Thyroid gland (tissue), 4 donors: Measurements from ENCODE around the gene SNURF.

ENCODE experiments used
- CTCF ChIP-seq, 6 experiments: fragments of 200-600 bp in 3 of 6; fragments of 450-650 bp in 3 of 6; sonication (generic) in 3 of 6; IDR thresholded peaks; one replicate each; pipeline ENCODE4 v1.5.1; 2016 to 2019; ENCODE audit warnings: antibody characterized with exemption in 6 of 6, mild to moderate bottlenecking in 2 of 6, inconsistent platforms in 1 of 6, moderate library complexity in 1 of 6
- POLR2A ChIP-seq, 2 donors: fragments of 450-650 bp; IDR thresholded peaks; one replicate each; pipeline ENCODE4 v1.6.1; 2017; ENCODE audit warnings: antibody characterized with exemption in 2 of 2, mild to moderate bottlenecking in 2 of 2, moderate library complexity in 1 of 2

- TF ChIP-seq POLR2A (IDR thresholded peaks at IDR 0.05): no peak
- no peak for TF ChIP-seq CTCF (IDR thresholded peaks at IDR 0.05)
Observed at GRCh38 chr15:24985224-24985623, 30.4 kb downstream of the SNURF start.
